Nephron progenitor cell (in vitro differentiated cells): Measurements from ENCODE around the gene CDYL.

ENCODE experiments used
- DNase-seq: peaks from one replicate; pipeline ENCODE4 v3.0.0; 2021
- H3K27ac Mint-ChIP-seq: 2 replicates; pipeline ENCODE4 v1.8.0; 2021; ENCODE audit warnings: mild to moderate bottlenecking, moderate library complexity, mixed read lengths
- H3K27me3 Mint-ChIP-seq: 2 replicates; pipeline ENCODE4 v1.8.0; 2021; ENCODE audit warnings: mild to moderate bottlenecking, low read depth, mixed read lengths; ENCODE audit not compliant: poor library complexity
- H3K36me3 Mint-ChIP-seq: 2 replicates; pipeline ENCODE4 v1.8.0; 2021; ENCODE audit warnings: low read depth, mixed read lengths
- H3K4me1 Mint-ChIP-seq: 2 replicates; pipeline ENCODE4 v1.8.0; 2021; ENCODE audit warnings: mixed read lengths
- H3K4me3 Mint-ChIP-seq: 2 replicates; pipeline ENCODE4 v1.8.0; 2021; ENCODE audit warnings: mild to moderate bottlenecking, moderate library complexity, mixed read lengths
- H3K9me3 Mint-ChIP-seq: 2 replicates; pipeline ENCODE4 v1.8.0; 2021; ENCODE audit warnings: mild to moderate bottlenecking, moderate library complexity, mixed read lengths
- CTCF ChIP-seq: fragments of 200-600 bp; sonication (generic); IDR thresholded peaks from 2 replicates; pipeline ENCODE4 v1.5.0; 2021; ENCODE audit warnings: antibody characterized with exemption

Gene CDYL

GRCh38 chr6:4931530-4932227 is 155.5 kb downstream of the CDYL start:
- no peak for DNase-seq
- Mint-ChIP-seq H3K27ac (peak overlapping the region; percentile 33), H3K36me3 (peaks cover 30% of the 10 kb centered on the region), H3K9me3 (peaks cover 4% of the 10 kb centered on the region), H3K27me3 (no peaks in the 10 kb centered on the region), H3K4me3 (no peak overlapping the region), H3K4me1 (peaks cover 60% of the 10 kb centered on the region)
- no peak for TF ChIP-seq CTCF

- peaks cover 66% of the 10 kb centered on the region for H3K4me1 Mint-ChIP-seq
- DNase-seq = no peak
- H3K4me3 Mint-ChIP-seq = no peak overlapping the region
- no peaks in the 10 kb centered on the region for H3K27me3 Mint-ChIP-seq
- H3K36me3 Mint-ChIP-seq = peaks cover 26% of the 10 kb centered on the region
- TF ChIP-seq CTCF = no peak
- H3K9me3 Mint-ChIP-seq = peaks cover 4% of the 10 kb centered on the region
- peak overlapping the region; percentile 78 for H3K27ac Mint-ChIP-seq
These were observed 156.2 kb downstream of the CDYL start for GRCh38 chr6:4932228-4932903.

GRCh38 chr6:4935486-4935885 is 159.3 kb downstream of the CDYL start:
- H3K4me1 Mint-ChIP-seq = peaks cover 67% of the 10 kb centered on the region
- H3K27me3 Mint-ChIP-seq = no peaks in the 10 kb centered on the region
- peak overlapping the region; percentile 33 for H3K27ac Mint-ChIP-seq

GRCh38 chr6:4935975-4936680 is 159.9 kb downstream of the CDYL start:
- TF ChIP-seq CTCF = no peak
- Mint-ChIP-seq H3K36me3 (peaks cover 24% of the 10 kb centered on the region), H3K4me3 (no peak overlapping the region), H3K27me3 (no peaks in the 10 kb centered on the region), H3K9me3 (no peaks in the 10 kb centered on the region), H3K4me1 (peaks cover 67% of the 10 kb centered on the region), H3K27ac (peak overlapping the region; percentile 65)
- DNase-seq = no peak

More at GRCh38 chr6:4935486-4935885, 159.3 kb downstream of the CDYL start:
- H3K36me3 Mint-ChIP-seq = peaks cover 27% of the 10 kb centered on the region
- no peak for DNase-seq
- H3K4me3 Mint-ChIP-seq = no peak overlapping the region
- no peaks in the 10 kb centered on the region for H3K9me3 Mint-ChIP-seq
- no peak for TF ChIP-seq CTCF

GRCh38 chr6:4936681-4937041 is 160.5 kb downstream of the CDYL start:
- Mint-ChIP-seq H3K4me1 (peaks cover 67% of the 10 kb centered on the region), H3K9me3 (no peaks in the 10 kb centered on the region), H3K27me3 (no peaks in the 10 kb centered on the region), H3K36me3 (peaks cover 18% of the 10 kb centered on the region), H3K4me3 (no peak overlapping the region), H3K27ac (no peak overlapping the region)
- TF ChIP-seq CTCF = peak; percentile 56
- DNase-seq = no peak
